MM.1S (cell line): ENCODE measurements around the gene PPP1R13B.

Source experiments
- DNase-seq: peaks from one replicate; pipeline ENCODE4 v3.0.0-alpha.2; 2015
- H2AFZ ChIP-seq: fragments of 300-600 bp; sonication (generic); 2 replicates; pipeline ENCODE4 v1.6.0; 2016; ENCODE audit warnings: antibody characterized with exemption, low read length
- H3F3A ChIP-seq: fragments of 300-600 bp; sonication (generic); 2 replicates; pipeline ENCODE4 v1.6.1; 2016; ENCODE audit warnings: mild to moderate bottlenecking, antibody characterized with exemption, low read length, moderate library complexity, mixed read lengths; ENCODE audit not compliant: insufficient read depth
- H3K27ac ChIP-seq: fragments of 300-600 bp; sonication (generic); 2 replicates; pipeline ENCODE4 v1.5.1; 2016; ENCODE audit warnings: mild to moderate bottlenecking, low read length
- H3K27me3 ChIP-seq: fragments of 300-600 bp; sonication (generic); replicated peaks from 2 replicates; pipeline ENCODE4 v1.6.0; 2016; ENCODE audit warnings: low read length; ENCODE audit not compliant: insufficient read depth
- H3K36me3 ChIP-seq: fragments of 300-600 bp; sonication (generic); replicated peaks from 2 replicates; pipeline ENCODE4 v1.6.1; 2016; ENCODE audit warnings: mild to moderate bottlenecking, low read length, mixed read lengths; ENCODE audit not compliant: insufficient read depth
- H3K4me1 ChIP-seq: fragments of 300-600 bp; sonication (generic); 2 replicates; pipeline ENCODE4 v1.6.1; 2016; ENCODE audit warnings: low read length, mixed read lengths
- H3K4me2 ChIP-seq: fragments of 300-600 bp; sonication (generic); 2 replicates; pipeline ENCODE4 v1.6.0; 2016; ENCODE audit warnings: low read depth, low read length
- H3K4me3 ChIP-seq: fragments of 300-600 bp; sonication (generic); 2 replicates; pipeline ENCODE4 v1.5.1; 2016; ENCODE audit warnings: low read length, mixed read lengths
- H3K79me2 ChIP-seq: fragments of 300-600 bp; sonication (generic); 2 replicates; pipeline ENCODE4 v1.6.1; 2016; ENCODE audit warnings: mixed run types, low read length, mixed read lengths
- H3K9ac ChIP-seq: fragments of 300-600 bp; sonication (generic); 2 replicates; pipeline ENCODE4 v1.6.1; 2016; ENCODE audit warnings: low read length, mixed read lengths
- H3K9me2 ChIP-seq: fragments of 300-600 bp; sonication (generic); replicated peaks from 2 replicates; pipeline ENCODE4 v1.6.1; 2016; ENCODE audit warnings: mild to moderate bottlenecking, low read length, mixed read lengths; ENCODE audit not compliant: insufficient read depth
- H3K9me3 ChIP-seq: fragments of 300-600 bp; sonication (generic); replicated peaks from 2 replicates; pipeline ENCODE4 v1.6.1; 2016; ENCODE audit warnings: mild to moderate bottlenecking, low read length, mixed read lengths; ENCODE audit not compliant: insufficient read depth
- H4K20me1 ChIP-seq: fragments of 300-600 bp; sonication (generic); 2 replicates; pipeline ENCODE4 v1.6.1; 2016; ENCODE audit warnings: mild to moderate bottlenecking, low read length, moderate library complexity, mixed read lengths; ENCODE audit not compliant: insufficient read depth
- CTCF ChIP-seq: fragments of 300-600 bp; sonication (generic); IDR thresholded peaks from 2 replicates; pipeline ENCODE4 v1.5.1; 2016; ENCODE audit warnings: antibody characterized with exemption, low read length, mixed read lengths
- EZH2 ChIP-seq: fragments of 300-600 bp; sonication (generic); optimal IDR thresholded peaks from 2 replicates; pipeline ENCODE3; 2017; ENCODE audit warnings: low read depth, mild to moderate bottlenecking, antibody characterized with exemption, low read length, mixed read lengths
- EZH2phosphoT487 ChIP-seq: fragments of 300-600 bp; sonication (generic); IDR thresholded peaks from 2 replicates; pipeline ENCODE4 v1.6.1; 2018; ENCODE audit warnings: antibody characterized with exemption, low read length

The PPP1R13B gene

GRCh38 chr14:103882503-103883262, 35.3 kb upstream of the PPP1R13B start:
- Histone ChIP-seq H3K9ac (no peak overlapping the region), H3K79me2 (no peaks in the 10 kb centered on the region), H3K27me3 (peaks cover 13% of the 10 kb centered on the region; the same call in 1 of the 2 replicates), H3K4me3 (no peak overlapping the region), H3F3A (no peaks in the 10 kb centered on the region), H3K36me3 (no peaks in the 10 kb centered on the region), H3K4me1 (no peaks in the 10 kb centered on the region), H3K4me2 (no peak overlapping the region), H3K27ac (no peak overlapping the region), H4K20me1 (no peaks in the 10 kb centered on the region), H3K9me3 (no peaks in the 10 kb centered on the region), H3K9me2 (no peaks in the 10 kb centered on the region), H2AFZ (no peak overlapping the region)
- no peak for TF ChIP-seq CTCF
- TF ChIP-seq EZH2, result no peak
- no peak for TF ChIP-seq EZH2phosphoT487
- no peak for DNase-seq

GRCh38 chr14:103881268-103882201, 34.2 kb upstream of the PPP1R13B start:
- H4K20me1 ChIP-seq, result no peaks in the 10 kb centered on the region
- no peak overlapping the region for H3K27ac ChIP-seq
- H3K4me3 ChIP-seq, result no peak overlapping the region
- no peaks in the 10 kb centered on the region for H3K9me3 ChIP-seq
- H3K36me3 ChIP-seq, result no peaks in the 10 kb centered on the region
- H3K4me1 ChIP-seq, result no peaks in the 10 kb centered on the region
- no peak for TF ChIP-seq EZH2
- TF ChIP-seq EZH2phosphoT487, result no peak
- no peak for TF ChIP-seq CTCF
- H3K9me2 ChIP-seq, result no peaks in the 10 kb centered on the region
- peaks cover 13% of the 10 kb centered on the region; the same call in 1 of the 2 replicates for H3K27me3 ChIP-seq
- no peaks in the 10 kb centered on the region for H3K79me2 ChIP-seq
- DNase-seq, result no peak
- H3K4me2 ChIP-seq, result no peak overlapping the region
- no peak overlapping the region for H2AFZ ChIP-seq
- H3F3A ChIP-seq, result no peaks in the 10 kb centered on the region
- H3K9ac ChIP-seq, result no peak overlapping the region

- no peak overlapping the region for H2AFZ ChIP-seq
- H3K9me3 ChIP-seq, result no peaks in the 10 kb centered on the region
- H3K9me2 ChIP-seq, result no peaks in the 10 kb centered on the region
- peaks cover 13% of the 10 kb centered on the region; the same call in 1 of the 2 replicates for H3K27me3 ChIP-seq
- H3K79me2 ChIP-seq, result no peaks in the 10 kb centered on the region
- H3K27ac ChIP-seq, result no peak overlapping the region
- H3K4me3 ChIP-seq, result no peak overlapping the region
- H4K20me1 ChIP-seq, result no peaks in the 10 kb centered on the region
- H3K4me2 ChIP-seq, result no peak overlapping the region
- no peaks in the 10 kb centered on the region for H3K4me1 ChIP-seq
- H3K9ac ChIP-seq, result no peak overlapping the region
- TF ChIP-seq EZH2 (no peak), CTCF (no peak), EZH2phosphoT487 (no peak)
- no peaks in the 10 kb centered on the region for H3F3A ChIP-seq
- no peaks in the 10 kb centered on the region for H3K36me3 ChIP-seq
- DNase-seq, result no peak
Measured at GRCh38 chr14:103880348-103881267, 33.2 kb upstream of the PPP1R13B start.
